Astrocyte (in vitro differentiated cells and primary cell): ENCODE measurements around the gene TRMT1.

ENCODE experiments used
- EZH2 ChIP-seq: IDR thresholded peaks from 2 replicates; pipeline ENCODE4 v1.6.1; 2012; ENCODE audit warnings: mild to moderate bottlenecking, low read length, inconsistent platforms; ENCODE audit not compliant: insufficient read depth
- TF ChIP-seq, protein P1 (sequence below): IDR thresholded peaks from 2 replicates; pipeline ENCODE4 v1.5.1; 2011; ENCODE audit warnings: low read depth, mild to moderate bottlenecking, inconsistent platforms, low read length, moderate library complexity; ENCODE audit not compliant: insufficient read depth

DNA sequence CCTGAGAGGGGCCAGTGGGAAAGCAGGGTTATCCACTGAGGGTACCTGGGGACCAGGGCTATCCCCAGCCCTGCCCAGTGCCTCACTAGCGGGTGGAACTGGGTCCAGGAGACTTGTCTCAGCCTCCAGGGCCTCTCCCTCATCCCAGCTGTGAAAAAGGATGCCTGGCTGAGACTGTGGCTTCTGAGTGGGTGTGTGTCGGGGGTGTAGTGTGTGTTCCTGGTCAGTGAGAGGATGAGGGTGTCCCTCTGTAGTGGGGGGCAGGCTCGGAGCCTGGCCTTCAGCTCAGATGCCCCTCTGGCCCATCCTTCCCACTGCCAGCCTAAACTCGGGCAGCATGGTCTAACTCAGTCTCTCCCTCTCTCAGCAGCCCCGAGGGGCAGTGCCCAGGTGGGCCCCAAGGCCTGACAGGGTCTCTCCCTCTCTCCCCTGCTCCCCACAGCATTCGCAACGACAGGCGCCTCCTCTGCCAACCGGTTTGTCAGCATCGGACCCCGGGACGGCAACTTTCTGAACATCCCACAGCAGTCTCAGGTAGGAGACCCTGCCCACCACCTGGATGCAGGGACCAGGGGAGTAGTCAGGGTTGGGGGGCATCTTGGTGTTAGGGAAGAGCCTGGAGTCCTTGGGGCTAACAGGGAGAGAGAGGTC, 26.6 kb downstream of the TRMT1 start:
- TF ChIP-seq EZH2: no peak
- TF ChIP-seq, protein P1, sequence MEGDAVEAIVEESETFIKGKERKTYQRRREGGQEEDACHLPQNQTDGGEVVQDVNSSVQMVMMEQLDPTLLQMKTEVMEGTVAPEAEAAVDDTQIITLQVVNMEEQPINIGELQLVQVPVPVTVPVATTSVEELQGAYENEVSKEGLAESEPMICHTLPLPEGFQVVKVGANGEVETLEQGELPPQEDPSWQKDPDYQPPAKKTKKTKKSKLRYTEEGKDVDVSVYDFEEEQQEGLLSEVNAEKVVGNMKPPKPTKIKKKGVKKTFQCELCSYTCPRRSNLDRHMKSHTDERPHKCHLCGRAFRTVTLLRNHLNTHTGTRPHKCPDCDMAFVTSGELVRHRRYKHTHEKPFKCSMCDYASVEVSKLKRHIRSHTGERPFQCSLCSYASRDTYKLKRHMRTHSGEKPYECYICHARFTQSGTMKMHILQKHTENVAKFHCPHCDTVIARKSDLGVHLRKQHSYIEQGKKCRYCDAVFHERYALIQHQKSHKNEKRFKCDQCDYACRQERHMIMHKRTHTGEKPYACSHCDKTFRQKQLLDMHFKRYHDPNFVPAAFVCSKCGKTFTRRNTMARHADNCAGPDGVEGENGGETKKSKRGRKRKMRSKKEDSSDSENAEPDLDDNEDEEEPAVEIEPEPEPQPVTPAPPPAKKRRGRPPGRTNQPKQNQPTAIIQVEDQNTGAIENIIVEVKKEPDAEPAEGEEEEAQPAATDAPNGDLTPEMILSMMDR: no peak
